NT2/D1 (cell line): ENCODE measurements around the gene SUN2.

ENCODE experiments used
- YY1 ChIP-seq: IDR thresholded peaks from 2 replicates; pipeline ENCODE4 v1.6.1; 2011; ENCODE audit not compliant: insufficient read length, insufficient read depth
- ZNF274 ChIP-seq: IDR thresholded peaks from 2 replicates; pipeline ENCODE4 v1.6.1; 2011; ENCODE audit warnings: mild to moderate bottlenecking, low read depth, low read length

DNA sequence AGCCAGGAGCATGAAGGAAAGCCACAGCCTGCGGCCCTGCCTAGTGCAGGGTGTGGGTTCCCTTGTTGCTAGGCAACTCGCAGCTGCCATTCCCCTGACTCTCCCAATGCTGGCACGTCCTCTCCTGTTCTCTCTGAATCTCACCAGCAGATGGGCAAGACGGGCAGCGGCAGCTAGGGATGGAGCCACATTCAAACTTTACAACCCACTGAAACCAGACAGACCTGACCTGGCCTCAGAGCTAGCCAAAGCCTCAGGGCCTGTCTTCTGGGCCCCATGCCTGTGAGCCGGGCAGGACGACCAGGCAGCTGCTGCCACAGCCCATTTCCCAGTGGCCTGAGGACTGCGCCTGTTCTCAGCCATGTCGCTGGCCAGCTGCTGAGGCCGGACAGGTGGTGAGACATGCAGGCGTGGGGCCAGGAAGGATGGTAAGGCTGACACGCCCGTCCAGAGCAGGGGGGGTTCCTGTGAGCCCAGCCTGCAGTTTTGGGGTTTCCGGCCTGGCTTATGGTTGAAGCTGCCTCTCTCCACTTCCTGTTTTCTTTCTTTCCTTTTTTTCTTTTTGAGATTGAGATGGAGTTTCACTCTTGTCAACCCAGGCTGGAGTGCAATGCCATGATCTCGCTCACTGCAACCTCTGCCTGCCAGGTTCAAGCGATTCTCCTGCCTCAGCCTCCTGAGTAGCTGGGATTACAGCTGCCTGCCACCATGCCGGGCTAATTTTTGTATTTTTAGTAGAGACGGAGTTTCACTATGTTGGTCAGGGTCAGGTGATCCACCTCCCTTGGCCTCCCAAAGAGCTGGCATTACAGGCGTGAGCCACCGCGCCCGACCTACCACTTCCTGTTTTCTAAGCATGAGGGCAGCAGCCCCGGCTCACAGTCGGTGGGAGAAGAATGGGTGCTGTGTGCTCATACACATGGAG is 4.1 kb downstream of the SUN2 start:
- TF ChIP-seq YY1 (no peak), ZNF274 (no peak)
